HEK293 (cell line): ENCODE results near the gene FRS2.

Experiments
- CTCF ChIA-PET: fragments of 350-600 bp; formaldehyde crosslinking; extraction: SDS; loops from one replicate; lab custom pipeline; 2021; ENCODE audit warnings: antibody characterized with exemption; lab: Yijun Ruan, JAX
- POLR2A ChIA-PET: fragments of 300-600 bp; formaldehyde crosslinking; extraction: SDS; loops from one replicate; lab custom pipeline; 2020; ENCODE audit warnings: antibody characterized with exemption, inconsistent platforms; lab: Yijun Ruan, JAX
- H3K27ac ChIP-seq: fragments of 200-500 bp; sonication (Bioruptor generic); 2 replicates; pipeline ENCODE4 v1.5.1; 2014; ENCODE audit warnings: low read depth, low read length, control low read depth, inconsistent platforms; ENCODE audit errors: extremely low read depth
- H3K36me3 ChIP-seq, 2 experiments: fragments of 200-500 bp in 1 of 2; sonication (Bioruptor generic) in 1 of 2; 1 replicate in 1 of 2; 2 replicates in 1 of 2; pipeline ENCODE4 v1.5.1; 2014 to 2017; ENCODE audit warnings: inconsistent platforms in 2 of 2, low read length in 2 of 2; ENCODE audit not compliant: control insufficient read depth in 2 of 2, insufficient read depth in 1 of 2
- H3K4me1 ChIP-seq: fragments of 200-500 bp; sonication (Bioruptor generic); 2 replicates; pipeline ENCODE4 v1.5.1; 2014; ENCODE audit warnings: mild to moderate bottlenecking, low read length, inconsistent platforms; ENCODE audit not compliant: control insufficient read depth, insufficient read depth
- H3K4me3 ChIP-seq: 2 replicates; pipeline ENCODE4 v1.5.1; 2011; ENCODE audit warnings: low read depth, mild to moderate bottlenecking, control low read depth, low read length, moderate library complexity
- H3K9me3 ChIP-seq: fragments of 200-500 bp; sonication (Bioruptor generic); 2 replicates; pipeline ENCODE4 v1.5.1; 2014; ENCODE audit warnings: low read depth, low read length, inconsistent platforms; ENCODE audit not compliant: control insufficient read depth, insufficient read depth
- KLF16 ChIP-seq: fragments of 450-650 bp; formaldehyde crosslinking; IDR thresholded peaks from 2 replicates; pipeline ENCODE4 v1.5.1; 2017; ENCODE audit warnings: missing biosample characterization, missing genetic modification characterization
- MEIS1 ChIP-seq: sonication (generic); formaldehyde crosslinking; IDR thresholded peaks from 2 replicates; pipeline ENCODE4 v1.8.1; 2022; ENCODE audit warnings: missing genetic modification reagents, mild to moderate bottlenecking, borderline replicate concordance
- MZF1 ChIP-seq: fragments of 450-650 bp; formaldehyde crosslinking; IDR thresholded peaks from 2 replicates; pipeline ENCODE4 v1.5.1; 2017; ENCODE audit warnings: missing biosample characterization, missing genetic modification characterization, borderline replicate concordance
- TRIM28 ChIP-seq: IDR thresholded peaks from 2 replicates; pipeline ENCODE4 v1.6.1; 2011; ENCODE audit warnings: low read length, control low read depth, borderline replicate concordance
- ZBTB1 ChIP-seq: fragments of 450-650 bp; formaldehyde crosslinking; IDR thresholded peaks from 2 replicates; pipeline ENCODE4 v1.5.1; 2016; ENCODE audit warnings: missing biosample characterization, missing genetic modification characterization
- ZNF19 ChIP-seq: fragments of 450-650 bp; formaldehyde crosslinking; IDR thresholded peaks from 2 replicates; pipeline ENCODE4; 2016; ENCODE audit warnings: missing biosample characterization, missing genetic modification characterization, low read depth
- ZNF211 ChIP-seq: fragments of 450-650 bp; formaldehyde crosslinking; IDR thresholded peaks from 2 replicates; pipeline ENCODE4 v1.5.1; 2016; ENCODE audit warnings: low read depth, missing biosample characterization, missing genetic modification characterization
- ZNF473 ChIP-seq: fragments of 450-650 bp; formaldehyde crosslinking; IDR thresholded peaks from 2 replicates; pipeline ENCODE4 v1.5.1; 2017; ENCODE audit warnings: missing biosample characterization, missing genetic modification characterization
- ZNF600 ChIP-seq: fragments of 450-650 bp; formaldehyde crosslinking; IDR thresholded peaks from 2 replicates; pipeline ENCODE4 v1.5.1; 2016; ENCODE audit warnings: missing biosample characterization, missing genetic modification characterization
- ZNF626 ChIP-seq: fragments of 450-650 bp; sonication (Bioruptor Pico); formaldehyde crosslinking; IDR thresholded peaks from 2 replicates; pipeline ENCODE4 v1.5.1; 2018; ENCODE audit warnings: missing biosample characterization, missing genetic modification characterization, inconsistent platforms
- ZNF664 ChIP-seq: fragments of 450-650 bp; formaldehyde crosslinking; IDR thresholded peaks from 2 replicates; pipeline ENCODE4 v1.5.1; 2016; ENCODE audit warnings: missing biosample characterization, missing genetic modification characterization
- ZNF707 ChIP-seq: fragments of 450-650 bp; formaldehyde crosslinking; IDR thresholded peaks from 2 replicates; pipeline ENCODE4 v1.5.1; 2016; ENCODE audit warnings: missing biosample characterization, missing genetic modification characterization
- ZNF76 ChIP-seq: fragments of 450-650 bp; formaldehyde crosslinking; IDR thresholded peaks from 2 replicates; pipeline ENCODE4; 2016; ENCODE audit warnings: low read depth, missing biosample characterization, missing genetic modification characterization, borderline replicate concordance
- TF ChIP-seq, protein P1 (sequence below): fragments of 450-650 bp; formaldehyde crosslinking; IDR thresholded peaks from 2 replicates; pipeline ENCODE4 v1.5.1; 2016; ENCODE audit warnings: missing biosample characterization, missing genetic modification characterization
- TF ChIP-seq, protein P2 (sequence below): fragments of 450-650 bp; formaldehyde crosslinking; IDR thresholded peaks from 2 replicates; pipeline ENCODE4 v1.5.1; 2016; ENCODE audit warnings: missing biosample characterization, missing genetic modification characterization
- TF ChIP-seq, protein P3 (sequence below): fragments of 450-650 bp; formaldehyde crosslinking; IDR thresholded peaks from 2 replicates; pipeline ENCODE4 v1.5.1; 2016; ENCODE audit warnings: missing biosample characterization, missing genetic modification characterization
- TF ChIP-seq, protein P4 (sequence below): fragments of 450-650 bp; formaldehyde crosslinking; IDR thresholded peaks from 2 replicates; pipeline ENCODE4 v1.5.1; 2016; ENCODE audit warnings: missing biosample characterization, missing genetic modification characterization
- TF ChIP-seq, protein P5 (sequence below): IDR thresholded peaks from 2 replicates; pipeline ENCODE4 v1.6.1; 2011; ENCODE audit warnings: mild to moderate bottlenecking, low read depth, low read length, borderline replicate concordance
- TF ChIP-seq, protein P6 (sequence below): fragments of 450-650 bp; formaldehyde crosslinking; IDR thresholded peaks from 2 replicates; pipeline ENCODE4 v1.5.1; 2016; ENCODE audit warnings: missing biosample characterization, missing genetic modification characterization

Gene FRS2

DNA sequence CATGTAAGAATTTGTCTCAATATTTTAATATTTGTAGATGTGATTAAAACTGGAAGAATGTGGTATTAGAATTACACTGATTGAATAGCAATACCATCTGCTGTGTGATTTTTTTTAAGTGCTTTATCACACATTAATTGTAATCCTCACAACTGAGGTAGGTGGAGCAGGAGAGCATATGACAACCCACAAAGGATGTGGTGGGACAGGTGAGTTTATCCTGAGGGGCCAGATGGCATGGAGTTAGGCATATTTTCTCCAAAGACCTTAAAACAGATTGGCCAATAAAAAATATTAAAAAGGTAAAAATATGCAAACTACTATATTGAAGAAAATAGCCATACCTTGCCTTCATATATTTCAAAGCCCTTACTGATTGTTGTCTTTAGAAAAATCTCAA is 132.8 kb downstream of the FRS2 start:
- H3K36me3 ChIP-seq = peaks cover 52 to 56% of the 10 kb centered on the region in 2 experiments
- TF ChIP-seq ZNF707 (no peak), ZNF473 (tag by site-specific recombination) (no peak), KLF16 (tag by site-specific recombination) (no peak), ZNF76 (tag by site-specific recombination) (no peak), ZNF19 (tag by site-specific recombination) (no peak), ZNF664 (tag by site-specific recombination) (no peak), ZBTB1 (no peak), ZNF600 (tag by site-specific recombination) (no peak), ZNF211 (no peak), MEIS1 (no peak), ZNF626 (tag by site-specific recombination) (no peak), TRIM28 (no peak), MZF1 (no peak)
- TF ChIP-seq, protein P1, sequence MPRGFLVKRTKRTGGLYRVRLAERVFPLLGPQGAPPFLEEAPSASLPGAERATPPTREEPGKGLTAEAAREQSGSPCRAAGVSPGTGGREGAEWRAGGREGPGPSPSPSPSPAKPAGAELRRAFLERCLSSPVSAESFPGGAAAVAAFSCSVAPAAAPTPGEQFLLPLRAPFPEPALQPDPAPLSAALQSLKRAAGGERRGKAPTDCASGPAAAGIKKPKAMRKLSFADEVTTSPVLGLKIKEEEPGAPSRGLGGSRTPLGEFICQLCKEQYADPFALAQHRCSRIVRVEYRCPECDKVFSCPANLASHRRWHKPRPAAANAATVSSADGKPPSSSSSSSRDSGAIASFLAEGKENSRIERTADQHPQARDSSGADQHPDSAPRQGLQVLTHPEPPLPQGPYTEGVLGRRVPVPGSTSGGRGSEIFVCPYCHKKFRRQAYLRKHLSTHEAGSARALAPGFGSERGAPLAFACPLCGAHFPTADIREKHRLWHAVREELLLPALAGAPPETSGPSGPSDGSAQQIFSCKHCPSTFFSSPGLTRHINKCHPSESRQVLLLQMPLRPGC = no peak
- TF ChIP-seq, protein P2, sequence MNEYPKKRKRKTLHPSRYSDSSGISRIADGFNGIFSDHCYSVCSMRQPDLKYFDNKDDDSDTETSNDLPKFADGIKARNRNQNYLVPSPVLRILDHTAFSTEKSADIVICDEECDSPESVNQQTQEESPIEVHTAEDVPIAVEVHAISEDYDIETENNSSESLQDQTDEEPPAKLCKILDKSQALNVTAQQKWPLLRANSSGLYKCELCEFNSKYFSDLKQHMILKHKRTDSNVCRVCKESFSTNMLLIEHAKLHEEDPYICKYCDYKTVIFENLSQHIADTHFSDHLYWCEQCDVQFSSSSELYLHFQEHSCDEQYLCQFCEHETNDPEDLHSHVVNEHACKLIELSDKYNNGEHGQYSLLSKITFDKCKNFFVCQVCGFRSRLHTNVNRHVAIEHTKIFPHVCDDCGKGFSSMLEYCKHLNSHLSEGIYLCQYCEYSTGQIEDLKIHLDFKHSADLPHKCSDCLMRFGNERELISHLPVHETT (tag by site-specific recombination) = no peak
- TF ChIP-seq, protein P3, sequence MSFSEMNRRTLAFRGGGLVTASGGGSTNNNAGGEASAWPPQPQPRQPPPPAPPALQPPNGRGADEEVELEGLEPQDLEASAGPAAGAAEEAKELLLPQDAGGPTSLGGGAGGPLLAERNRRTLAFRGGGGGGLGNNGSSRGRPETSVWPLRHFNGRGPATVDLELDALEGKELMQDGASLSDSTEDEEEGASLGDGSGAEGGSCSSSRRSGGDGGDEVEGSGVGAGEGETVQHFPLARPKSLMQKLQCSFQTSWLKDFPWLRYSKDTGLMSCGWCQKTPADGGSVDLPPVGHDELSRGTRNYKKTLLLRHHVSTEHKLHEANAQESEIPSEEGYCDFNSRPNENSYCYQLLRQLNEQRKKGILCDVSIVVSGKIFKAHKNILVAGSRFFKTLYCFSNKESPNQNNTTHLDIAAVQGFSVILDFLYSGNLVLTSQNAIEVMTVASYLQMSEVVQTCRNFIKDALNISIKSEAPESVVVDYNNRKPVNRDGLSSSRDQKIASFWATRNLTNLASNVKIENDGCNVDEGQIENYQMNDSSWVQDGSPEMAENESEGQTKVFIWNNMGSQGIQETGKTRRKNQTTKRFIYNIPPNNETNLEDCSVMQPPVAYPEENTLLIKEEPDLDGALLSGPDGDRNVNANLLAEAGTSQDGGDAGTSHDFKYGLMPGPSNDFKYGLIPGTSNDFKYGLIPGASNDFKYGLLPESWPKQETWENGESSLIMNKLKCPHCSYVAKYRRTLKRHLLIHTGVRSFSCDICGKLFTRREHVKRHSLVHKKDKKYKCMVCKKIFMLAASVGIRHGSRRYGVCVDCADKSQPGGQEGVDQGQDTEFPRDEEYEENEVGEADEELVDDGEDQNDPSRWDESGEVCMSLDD (tag by site-specific recombination) = no peak
- TF ChIP-seq, protein P4, sequence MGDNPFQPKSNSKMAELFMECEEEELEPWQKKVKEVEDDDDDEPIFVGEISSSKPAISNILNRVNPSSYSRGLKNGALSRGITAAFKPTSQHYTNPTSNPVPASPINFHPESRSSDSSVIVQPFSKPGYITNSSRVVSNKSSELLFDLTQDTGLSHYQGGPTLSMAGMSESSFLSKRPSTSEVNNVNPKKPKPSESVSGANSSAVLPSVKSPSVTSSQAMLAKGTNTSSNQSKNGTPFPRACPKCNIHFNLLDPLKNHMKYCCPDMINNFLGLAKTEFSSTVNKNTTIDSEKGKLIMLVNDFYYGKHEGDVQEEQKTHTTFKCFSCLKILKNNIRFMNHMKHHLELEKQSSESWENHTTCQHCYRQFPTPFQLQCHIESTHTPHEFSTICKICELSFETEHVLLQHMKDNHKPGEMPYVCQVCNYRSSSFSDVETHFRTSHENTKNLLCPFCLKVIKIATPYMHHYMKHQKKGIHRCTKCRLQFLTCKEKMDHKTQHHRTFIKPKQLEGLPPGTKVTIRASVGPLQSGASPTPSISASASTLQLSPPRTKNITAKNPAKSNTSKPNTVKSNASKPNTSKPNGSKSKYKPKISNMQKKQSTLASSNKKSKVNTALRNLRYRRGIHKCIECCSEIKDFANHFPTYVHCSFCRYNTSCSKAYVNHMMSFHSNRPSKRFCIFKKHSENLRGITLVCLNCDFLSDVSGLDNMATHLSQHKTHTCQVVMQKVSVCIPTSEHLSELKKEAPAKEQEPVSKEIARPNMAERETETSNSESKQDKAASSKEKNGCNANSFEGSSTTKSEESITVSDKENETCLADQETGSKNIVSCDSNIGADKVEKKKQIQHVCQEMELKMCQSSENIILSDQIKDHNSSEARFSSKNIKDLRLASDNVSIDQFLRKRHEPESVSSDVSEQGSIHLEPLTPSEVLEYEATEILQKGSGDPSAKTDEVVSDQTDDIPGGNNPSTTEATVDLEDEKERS (tag by site-specific recombination) = no peak
- TF ChIP-seq, protein P5, sequence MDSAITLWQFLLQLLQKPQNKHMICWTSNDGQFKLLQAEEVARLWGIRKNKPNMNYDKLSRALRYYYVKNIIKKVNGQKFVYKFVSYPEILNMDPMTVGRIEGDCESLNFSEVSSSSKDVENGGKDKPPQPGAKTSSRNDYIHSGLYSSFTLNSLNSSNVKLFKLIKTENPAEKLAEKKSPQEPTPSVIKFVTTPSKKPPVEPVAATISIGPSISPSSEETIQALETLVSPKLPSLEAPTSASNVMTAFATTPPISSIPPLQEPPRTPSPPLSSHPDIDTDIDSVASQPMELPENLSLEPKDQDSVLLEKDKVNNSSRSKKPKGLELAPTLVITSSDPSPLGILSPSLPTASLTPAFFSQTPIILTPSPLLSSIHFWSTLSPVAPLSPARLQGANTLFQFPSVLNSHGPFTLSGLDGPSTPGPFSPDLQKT = no peak
- TF ChIP-seq, protein P6, sequence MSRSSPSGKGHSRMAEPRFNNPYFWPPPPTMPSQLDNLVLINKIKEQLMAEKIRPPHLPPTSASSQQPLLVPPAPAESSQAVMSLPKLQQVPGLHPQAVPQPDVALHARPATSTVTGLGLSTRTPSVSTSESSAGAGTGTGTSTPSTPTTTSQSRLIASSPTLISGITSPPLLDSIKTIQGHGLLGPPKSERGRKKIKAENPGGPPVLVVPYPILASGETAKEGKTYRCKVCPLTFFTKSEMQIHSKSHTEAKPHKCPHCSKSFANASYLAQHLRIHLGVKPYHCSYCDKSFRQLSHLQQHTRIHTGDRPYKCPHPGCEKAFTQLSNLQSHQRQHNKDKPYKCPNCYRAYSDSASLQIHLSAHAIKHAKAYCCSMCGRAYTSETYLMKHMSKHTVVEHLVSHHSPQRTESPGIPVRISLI (tag by site-specific recombination) = no peak
- POLR2A ChIA-PET = no interaction called here

More for the DNA sequence above, 132.8 kb downstream of the FRS2 start:
- CTCF ChIA-PET = no interaction called here
- H3K4me1 ChIP-seq = no peaks in the 10 kb centered on the region
- H3K4me3 ChIP-seq = no peak overlapping the region
- no peak overlapping the region for H3K27ac ChIP-seq
- H3K9me3 ChIP-seq = no peaks in the 10 kb centered on the region
